ENCODE measurements around the gene INPPL1. TPM values are rescaled to one million over a fixed set of nuclear protein-coding genes. Genes with fewer than 3 reads are reported as not detected.

INPPL1 gene
- total RNA-seq, 2 donors from 2014 or later: 68.8 to 84.5 TPM

DNA sequence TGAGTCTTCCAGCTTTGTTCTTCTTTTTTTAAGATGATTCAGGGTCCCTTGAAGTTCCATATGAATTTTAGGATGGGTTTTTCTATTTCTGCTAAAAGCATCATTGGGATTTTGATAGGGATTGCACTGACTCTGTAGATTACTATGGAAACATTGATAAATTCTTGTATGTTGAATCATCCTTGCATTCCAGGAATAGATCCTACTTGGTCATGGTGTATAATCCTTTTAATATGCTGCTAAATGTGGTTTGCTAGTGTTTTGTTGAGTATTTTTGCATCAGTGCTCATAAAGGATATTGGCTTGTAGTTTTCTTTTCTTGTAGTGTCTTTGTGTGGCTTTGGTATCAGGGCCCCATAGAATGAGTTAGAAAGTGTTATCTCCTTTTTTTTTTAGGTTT, 54.3 kb downstream of the INPPL1 start:
- no peaks in the 10 kb centered on the region for H3K4me1 ChIP-seq
- H3K9me3 ChIP-seq: no peaks in the 10 kb centered on the region
- no peak for TF ChIP-seq CTCF (IDR thresholded peaks at IDR 0.05)

DNA sequence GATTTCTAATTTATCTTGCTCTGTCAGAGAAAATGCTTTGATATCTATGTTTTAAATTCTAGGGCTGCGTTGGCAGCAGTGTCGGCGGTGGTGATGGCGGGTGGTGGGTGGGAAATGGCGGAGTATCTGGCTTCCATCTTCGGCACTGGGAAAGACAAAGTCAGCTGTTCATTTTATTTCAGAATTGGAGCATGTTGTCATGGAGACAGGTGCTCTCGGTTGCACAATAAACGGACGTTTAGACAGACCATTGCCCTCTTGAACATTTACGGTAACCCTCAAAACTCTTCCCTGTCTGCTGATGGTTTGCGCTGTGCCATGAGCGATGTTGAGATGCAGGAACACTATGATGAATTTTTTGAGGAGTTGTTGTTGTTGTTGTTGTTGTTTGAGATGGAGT, 55.5 kb downstream of the INPPL1 start:
- Histone ChIP-seq H3K9me3 (no peaks in the 10 kb centered on the region), H3K27me3 (no peaks in the 10 kb centered on the region), H3K4me1 (no peaks in the 10 kb centered on the region), H3K36me3 (no peaks in the 10 kb centered on the region), H3K4me3 (no peak overlapping the region), H3K27ac (no peak overlapping the region)
- TF ChIP-seq CTCF (IDR thresholded peaks at IDR 0.05): no peak
- DNase-seq (ENCODE audit: low spot score): no peak

More for the DNA sequence above, 54.3 kb downstream of the INPPL1 start:
- Histone ChIP-seq H3K36me3 (no peaks in the 10 kb centered on the region), H3K4me3 (no peak overlapping the region), H3K27me3 (no peaks in the 10 kb centered on the region), H3K27ac (no peak overlapping the region)
- no peak for DNase-seq (ENCODE audit: low spot score)

DNA sequence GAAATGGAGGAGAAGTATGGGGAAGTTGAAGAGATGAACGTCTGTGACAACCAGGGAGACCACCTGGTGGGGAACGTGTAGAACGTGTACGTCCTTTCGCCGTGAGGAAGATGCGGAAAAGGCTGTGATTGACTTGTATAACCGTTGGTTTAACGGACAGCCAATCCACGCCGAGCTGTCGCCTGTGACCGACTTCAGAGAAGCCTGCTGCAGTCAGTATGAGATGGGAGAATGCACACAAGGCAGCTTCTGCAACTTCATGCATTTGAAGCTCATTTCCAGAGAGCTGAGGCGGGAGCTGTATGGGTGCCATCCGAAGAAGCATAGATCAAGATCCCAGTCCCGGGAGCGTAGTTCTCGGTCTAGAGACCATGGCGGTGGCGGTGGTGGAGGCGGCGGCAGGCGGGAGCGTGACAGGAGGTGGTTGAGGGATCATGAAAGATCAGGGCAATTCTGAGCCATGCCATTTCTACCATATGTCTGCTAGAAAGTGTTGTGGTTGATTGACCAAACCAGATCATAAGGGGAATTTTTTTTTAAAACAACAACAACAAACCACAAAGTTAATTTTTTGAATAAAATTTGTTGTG, 56.3 kb downstream of the INPPL1 start:
- H3K4me3 ChIP-seq: no peak overlapping the region

DNA sequence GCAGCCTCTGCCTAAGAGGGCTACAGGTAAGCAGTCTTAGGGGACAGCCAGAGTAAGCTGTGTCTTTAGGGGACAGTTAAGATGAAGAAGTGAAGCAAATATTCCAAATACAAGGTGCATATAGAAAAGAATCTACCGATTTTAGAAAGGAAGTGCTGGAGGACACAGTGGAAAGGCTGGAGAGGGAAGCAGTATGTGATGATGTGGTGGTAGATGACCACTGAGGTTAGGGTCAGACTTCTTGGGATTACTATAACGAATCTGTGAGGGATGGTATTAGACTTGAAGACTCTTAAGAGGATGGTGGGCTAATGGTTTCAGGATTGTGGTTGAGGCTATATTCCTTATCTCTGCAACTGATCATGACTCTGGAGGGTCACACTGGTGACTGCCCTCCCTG, 59.4 kb downstream of the INPPL1 start:
- H3K9me3 ChIP-seq: no peaks in the 10 kb centered on the region
- TF ChIP-seq CTCF (IDR thresholded peaks at IDR 0.05): no peak
- DNase-seq (ENCODE audit: low spot score): no peak
- no peaks in the 10 kb centered on the region for H3K4me1 ChIP-seq
- no peaks in the 10 kb centered on the region for H3K36me3 ChIP-seq
- H3K4me3 ChIP-seq: no peak overlapping the region
- no peak overlapping the region for H3K27ac ChIP-seq
- no peaks in the 10 kb centered on the region for H3K27me3 ChIP-seq

More for the DNA sequence above, 56.3 kb downstream of the INPPL1 start:
- H3K4me1 ChIP-seq: no peaks in the 10 kb centered on the region
- no peaks in the 10 kb centered on the region for H3K36me3 ChIP-seq
- H3K27me3 ChIP-seq: no peaks in the 10 kb centered on the region
- no peak overlapping the region for H3K27ac ChIP-seq
- DNase-seq (ENCODE audit: low spot score): no peak
- TF ChIP-seq CTCF (IDR thresholded peaks at IDR 0.05): no peak
- no peaks in the 10 kb centered on the region for H3K9me3 ChIP-seq

DNA sequence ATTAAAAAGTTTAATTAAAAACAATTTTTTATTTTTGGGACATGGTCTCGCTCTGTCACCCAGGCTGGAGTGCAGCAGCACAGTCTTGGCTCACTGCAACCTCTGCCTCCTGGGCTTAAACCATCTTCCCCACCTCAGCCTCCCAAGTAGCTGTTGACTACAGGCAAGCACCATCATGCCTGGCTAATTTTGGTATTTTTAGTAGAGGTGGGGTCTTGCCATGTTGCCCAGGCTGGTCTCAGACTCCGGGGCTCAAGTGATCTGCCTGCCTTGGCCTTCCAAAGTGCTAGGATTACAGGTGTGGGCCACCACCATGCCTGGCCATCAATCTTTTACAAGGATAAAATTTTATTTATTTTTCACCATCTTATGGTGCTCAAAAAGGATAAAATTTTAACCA, 62.7 kb downstream of the INPPL1 start:
- no peak for DNase-seq (ENCODE audit: low spot score)
- Histone ChIP-seq H3K27ac (no peak overlapping the region), H3K4me1 (no peaks in the 10 kb centered on the region), H3K27me3 (no peaks in the 10 kb centered on the region), H3K9me3 (no peaks in the 10 kb centered on the region), H3K36me3 (no peaks in the 10 kb centered on the region), H3K4me3 (no peak overlapping the region)
- no peak for TF ChIP-seq CTCF (IDR thresholded peaks at IDR 0.05)

Other genes starting within 250 kb of the INPPL1 start
- 1 to 10 TPM in 1 of 2 donors, under 1 TPM in 1; 0.59 to 3.0 TPM for gene IL18BP, start 225.9 kb upstream of the INPPL1 start, total RNA-seq
- gene NUMA1, start 144.2 kb upstream of the INPPL1 start, total RNA-seq: 100 to 1,000 TPM; 102 to 130 TPM
- gene LRRC51, start 143.9 kb upstream of the INPPL1 start, total RNA-seq: 1 to 10 TPM; 4.0 to 7.6 TPM
- 100 to 1,000 TPM; 103 to 117 TPM for gene LAMTOR1, start 121.5 kb upstream of the INPPL1 start, total RNA-seq
- not detected for gene TOMT, start 118.8 kb upstream of the INPPL1 start, total RNA-seq
- gene ANAPC15, start 112.1 kb upstream of the INPPL1 start, total RNA-seq: 10 to 100 TPM; 26.4 to 30.0 TPM
- not detected for gene FOLR3, start 89.0 kb upstream of the INPPL1 start, total RNA-seq
- gene FOLR1, start 32.6 kb upstream of the INPPL1 start, total RNA-seq: not detected
- 10 to 100 TPM; 10.8 to 32.5 TPM for gene FOLR2, start 8.0 kb upstream of the INPPL1 start, total RNA-seq
- gene PHOX2A, start 19.4 kb downstream of the INPPL1 start, total RNA-seq: not detected
- 10 to 100 TPM; 14.0 to 23.2 TPM for gene CLPB, start 209.8 kb downstream of the INPPL1 start, total RNA-seq

All from right atrium auricular region (tissue), 2 donors.